GM12801 (cell line): ENCODE measurements around the gene UNC5B.

ENCODE experiments used
- TF ChIP-seq, protein P1 (sequence below): IDR thresholded peaks from one replicate; pipeline ENCODE4 v1.5.1; 2011; ENCODE audit warnings: control low read depth; ENCODE audit not compliant: insufficient read length; ENCODE audit errors: extremely low read depth

UNC5B gene

DNA sequence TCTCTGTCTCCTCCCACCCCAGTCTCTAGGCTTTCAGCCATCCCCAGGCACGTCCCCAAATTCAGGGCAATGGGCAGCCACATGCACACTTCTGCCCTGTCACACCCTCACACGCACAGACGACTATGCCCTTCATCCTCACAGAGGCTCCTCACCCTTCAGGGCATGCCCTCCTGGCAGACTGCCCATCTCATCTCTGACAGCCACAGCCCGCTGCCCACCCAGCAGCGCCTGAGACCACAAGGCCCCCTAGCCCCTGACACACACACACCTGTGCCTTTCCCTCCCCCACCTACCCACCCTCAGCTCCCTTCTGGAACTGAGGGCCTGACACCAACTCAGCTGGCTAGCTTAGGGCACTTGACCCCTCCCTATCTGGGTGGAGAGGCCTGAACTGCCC lies 83.7 kb downstream of the UNC5B start:
- TF ChIP-seq, protein P1, sequence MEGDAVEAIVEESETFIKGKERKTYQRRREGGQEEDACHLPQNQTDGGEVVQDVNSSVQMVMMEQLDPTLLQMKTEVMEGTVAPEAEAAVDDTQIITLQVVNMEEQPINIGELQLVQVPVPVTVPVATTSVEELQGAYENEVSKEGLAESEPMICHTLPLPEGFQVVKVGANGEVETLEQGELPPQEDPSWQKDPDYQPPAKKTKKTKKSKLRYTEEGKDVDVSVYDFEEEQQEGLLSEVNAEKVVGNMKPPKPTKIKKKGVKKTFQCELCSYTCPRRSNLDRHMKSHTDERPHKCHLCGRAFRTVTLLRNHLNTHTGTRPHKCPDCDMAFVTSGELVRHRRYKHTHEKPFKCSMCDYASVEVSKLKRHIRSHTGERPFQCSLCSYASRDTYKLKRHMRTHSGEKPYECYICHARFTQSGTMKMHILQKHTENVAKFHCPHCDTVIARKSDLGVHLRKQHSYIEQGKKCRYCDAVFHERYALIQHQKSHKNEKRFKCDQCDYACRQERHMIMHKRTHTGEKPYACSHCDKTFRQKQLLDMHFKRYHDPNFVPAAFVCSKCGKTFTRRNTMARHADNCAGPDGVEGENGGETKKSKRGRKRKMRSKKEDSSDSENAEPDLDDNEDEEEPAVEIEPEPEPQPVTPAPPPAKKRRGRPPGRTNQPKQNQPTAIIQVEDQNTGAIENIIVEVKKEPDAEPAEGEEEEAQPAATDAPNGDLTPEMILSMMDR = no peak

DNA sequence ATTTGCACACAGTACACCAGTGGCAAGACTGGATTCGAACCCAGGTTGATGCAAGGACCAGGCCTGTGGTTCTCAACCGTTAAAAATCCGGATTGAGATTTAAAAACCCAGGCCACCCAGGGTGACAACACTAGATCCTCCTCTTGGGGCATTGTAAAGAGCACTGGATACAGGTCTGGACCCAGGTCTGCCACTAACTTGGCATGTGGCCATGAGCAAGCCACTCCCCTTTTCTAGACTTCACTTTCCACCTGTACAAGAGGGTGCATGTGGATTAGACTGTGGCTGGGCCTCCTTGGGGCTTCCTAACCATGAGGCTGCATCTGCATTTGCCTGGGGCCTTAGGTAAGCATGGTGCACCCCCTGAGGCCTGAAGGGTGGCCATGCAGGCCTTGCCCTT lies 85.0 kb downstream of the UNC5B start:
- TF ChIP-seq, protein P1 = no peak

DNA sequence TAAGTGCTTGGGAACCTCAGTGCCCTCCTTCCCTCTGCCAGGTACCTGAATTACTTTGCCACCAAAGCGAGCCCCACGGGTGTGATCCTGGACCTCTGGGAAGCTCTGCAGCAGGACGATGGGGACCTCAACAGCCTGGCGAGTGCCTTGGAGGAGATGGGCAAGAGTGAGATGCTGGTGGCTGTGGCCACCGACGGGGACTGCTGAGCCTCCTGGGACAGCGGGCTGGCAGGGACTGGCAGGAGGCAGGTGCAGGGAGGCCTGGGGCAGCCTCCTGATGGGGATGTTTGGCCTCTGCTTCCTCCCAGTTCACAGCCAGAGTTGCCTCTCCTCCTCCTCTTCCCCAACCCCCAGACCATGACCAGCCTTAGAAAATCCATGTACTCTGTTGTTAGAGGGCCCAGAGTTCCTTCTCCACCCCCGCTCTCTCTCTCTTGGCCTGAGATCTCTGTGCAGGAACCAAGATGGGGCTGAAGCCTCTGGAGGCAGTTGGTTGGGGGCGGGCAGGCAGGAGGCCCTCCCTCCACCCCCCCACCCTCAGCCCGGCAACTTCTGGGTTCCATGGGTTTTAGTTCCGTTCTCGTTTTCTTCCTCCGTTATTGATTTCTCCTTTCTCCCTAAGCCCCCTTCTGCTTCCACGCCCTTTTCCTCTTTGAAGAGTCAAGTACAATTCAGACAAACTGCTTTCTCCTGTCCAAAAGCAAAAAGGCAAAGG lies 86.9 kb downstream of the UNC5B start:
- TF ChIP-seq, protein P1 = no peak

DNA sequence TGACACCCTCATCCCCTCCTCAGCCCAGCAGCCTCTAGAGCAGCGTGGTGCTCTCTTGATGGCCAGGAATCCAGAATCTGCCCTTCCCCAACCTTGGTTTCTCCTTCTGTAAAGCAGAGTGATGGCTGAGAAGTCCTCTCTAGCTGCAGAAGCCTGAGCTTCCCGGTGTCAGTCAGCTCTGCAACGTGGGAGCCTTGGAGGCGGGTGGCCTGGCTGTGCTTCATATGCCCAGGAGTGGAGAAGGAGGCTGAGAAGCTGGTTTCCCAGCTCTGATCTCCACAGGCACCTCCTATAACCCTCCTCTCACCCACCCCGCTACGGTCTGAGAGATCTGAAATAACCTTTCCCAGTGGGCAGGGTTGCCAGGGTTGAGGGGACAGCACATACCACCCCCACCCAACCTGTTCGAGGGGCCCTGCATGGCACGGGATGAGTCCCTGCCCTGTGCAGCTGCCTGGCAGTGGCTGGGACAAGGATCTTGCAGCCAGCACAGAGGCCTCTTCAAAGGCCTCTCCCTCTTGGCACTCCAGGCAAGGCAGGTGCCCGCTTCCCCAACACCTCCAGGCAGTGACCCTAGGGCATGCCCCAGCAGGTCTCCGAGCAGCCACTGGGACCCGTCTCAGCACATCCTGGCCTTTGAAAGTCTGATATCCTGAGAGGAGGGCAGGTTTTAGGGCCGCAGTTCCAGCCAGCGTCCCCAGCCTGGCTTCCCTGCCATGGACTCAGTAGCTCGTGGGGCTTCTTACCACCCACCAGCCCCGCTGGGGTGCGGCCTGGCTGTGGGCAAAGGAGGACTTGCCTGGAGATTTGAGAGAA lies 88.4 kb downstream of the UNC5B start:
- TF ChIP-seq, protein P1 = no peak

DNA sequence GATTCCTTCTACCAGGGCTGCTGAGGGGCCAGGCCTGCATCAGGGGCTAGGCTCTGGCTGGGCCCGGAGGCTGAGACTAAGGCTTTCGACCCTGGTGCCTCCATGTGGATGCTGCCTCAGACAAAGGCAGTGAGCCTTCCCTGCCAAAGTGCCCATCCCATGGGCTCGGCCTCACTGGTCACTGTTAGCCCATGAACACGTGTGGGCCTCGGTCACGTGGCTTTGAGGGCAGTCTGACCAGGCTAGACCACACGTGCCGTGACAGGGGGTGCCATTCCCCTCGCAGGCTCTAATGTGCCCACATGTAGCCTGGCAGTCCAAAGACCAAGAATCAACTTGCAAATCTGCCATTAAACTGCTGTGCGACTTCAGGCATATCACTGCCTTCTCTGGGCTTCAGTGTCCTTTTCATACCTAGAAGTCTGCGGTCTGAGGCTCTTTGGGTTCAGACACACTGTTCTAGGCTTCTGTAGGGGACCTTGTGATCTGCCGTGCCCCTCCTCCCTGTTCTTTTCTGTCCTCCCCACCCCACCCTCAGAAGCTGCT lies 89.1 kb downstream of the UNC5B start:
- TF ChIP-seq, protein P1 = no peak

DNA sequence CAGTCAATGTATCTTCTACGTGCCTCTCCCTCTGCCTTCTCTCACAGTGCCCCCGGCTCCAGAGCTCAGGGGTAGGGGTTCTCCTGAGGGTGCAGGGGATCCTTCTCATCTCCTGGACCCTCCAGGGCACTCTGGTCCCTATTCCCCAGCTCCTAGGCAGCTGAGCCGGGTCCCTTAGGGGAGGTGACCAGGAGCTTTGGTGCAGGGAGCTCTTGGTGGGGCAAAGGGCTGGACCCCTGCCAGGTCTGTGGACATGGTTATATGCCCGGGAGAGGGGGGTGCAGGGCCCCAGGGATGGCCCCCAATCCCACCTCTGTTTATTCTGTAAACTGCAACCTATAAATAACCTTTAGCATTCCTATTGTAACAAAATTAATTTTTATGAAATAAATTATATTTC lies 90.1 kb downstream of the UNC5B start:
- TF ChIP-seq, protein P1 = no peak

DNA sequence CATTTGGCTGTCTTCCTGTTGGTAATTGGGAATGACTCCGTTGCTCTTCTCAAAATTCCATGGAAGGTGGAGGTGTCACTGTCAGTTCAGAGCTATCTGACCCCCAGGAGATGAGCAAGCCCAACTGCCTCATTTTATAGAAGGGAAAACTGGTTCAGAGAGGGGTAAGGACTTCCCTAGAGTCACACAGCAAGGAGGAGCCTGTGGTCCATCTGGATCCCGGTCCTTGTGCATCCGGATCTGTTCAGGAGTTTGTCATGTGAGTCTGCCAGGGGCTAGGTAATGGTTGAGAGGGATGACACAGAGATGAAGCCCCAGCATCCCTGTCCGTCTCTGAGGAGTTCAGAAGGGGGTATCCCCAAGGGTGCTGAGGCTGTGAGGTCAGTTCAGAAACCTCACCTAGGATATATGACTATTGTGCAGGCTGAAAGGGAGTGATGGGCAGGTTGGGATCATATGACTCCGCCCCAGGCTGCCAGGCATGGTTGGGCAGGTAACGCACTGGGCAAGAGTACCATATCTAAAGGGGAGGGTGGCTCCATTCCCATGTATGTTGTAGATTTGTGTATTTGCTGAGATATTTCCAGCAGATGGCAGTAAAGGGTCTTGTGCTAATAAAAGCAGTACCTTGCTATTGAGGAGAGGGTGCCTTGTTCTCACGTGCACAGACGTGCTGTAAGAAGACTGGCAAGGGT lies 90.7 kb downstream of the UNC5B start:
- TF ChIP-seq, protein P1 = no peak
